HK-2 (cell line): ENCODE results near the gene POLN.
"Not testable (repeated sequence)": the region's sequence is repeated elsewhere in the genome, so short reads cannot be mapped to it uniquely, and the experiment has no call there.

ENCODE experiments used
- DNase-seq: peaks from one replicate; pipeline ENCODE4 v3.0.0-alpha.2; 2018; ENCODE audit not compliant: unreplicated experiment

POLN gene

DNA sequence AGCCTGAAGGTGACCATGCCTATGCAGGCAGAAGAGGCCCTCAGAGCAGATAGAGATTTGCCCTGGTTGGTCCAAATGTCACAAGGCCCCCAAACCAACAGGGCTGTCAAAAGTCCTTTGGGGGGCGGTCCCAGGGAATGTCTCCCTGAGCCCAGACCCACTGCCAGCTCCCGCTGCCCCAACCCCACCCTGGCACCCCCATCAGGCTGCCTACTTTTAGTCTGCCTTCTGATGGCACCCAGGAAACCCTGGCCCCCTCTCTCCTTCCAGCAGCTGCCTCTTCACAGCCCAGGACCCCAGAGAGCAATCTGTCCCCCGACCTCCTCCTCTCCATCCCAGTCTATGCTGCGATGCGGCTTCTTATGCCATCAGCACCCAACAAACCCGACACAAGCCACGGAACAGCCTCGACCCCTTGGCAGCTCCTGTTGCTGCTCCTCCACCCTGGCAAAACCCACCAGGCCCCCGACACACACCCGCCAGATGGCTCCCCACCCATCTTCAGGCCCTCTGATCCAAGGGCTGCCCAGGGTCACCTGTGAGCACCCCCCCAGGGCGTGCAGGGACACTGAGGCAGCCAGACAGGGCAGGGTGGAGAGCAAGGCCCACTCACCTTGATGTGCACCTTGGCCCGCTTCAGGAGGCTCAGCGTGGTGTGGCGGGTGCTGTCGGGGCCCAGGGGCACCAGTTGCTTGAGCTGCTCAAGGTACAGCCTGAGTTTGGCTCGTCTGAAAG is 10.0 kb upstream of the POLN start:
- no peak for DNase-seq

DNA sequence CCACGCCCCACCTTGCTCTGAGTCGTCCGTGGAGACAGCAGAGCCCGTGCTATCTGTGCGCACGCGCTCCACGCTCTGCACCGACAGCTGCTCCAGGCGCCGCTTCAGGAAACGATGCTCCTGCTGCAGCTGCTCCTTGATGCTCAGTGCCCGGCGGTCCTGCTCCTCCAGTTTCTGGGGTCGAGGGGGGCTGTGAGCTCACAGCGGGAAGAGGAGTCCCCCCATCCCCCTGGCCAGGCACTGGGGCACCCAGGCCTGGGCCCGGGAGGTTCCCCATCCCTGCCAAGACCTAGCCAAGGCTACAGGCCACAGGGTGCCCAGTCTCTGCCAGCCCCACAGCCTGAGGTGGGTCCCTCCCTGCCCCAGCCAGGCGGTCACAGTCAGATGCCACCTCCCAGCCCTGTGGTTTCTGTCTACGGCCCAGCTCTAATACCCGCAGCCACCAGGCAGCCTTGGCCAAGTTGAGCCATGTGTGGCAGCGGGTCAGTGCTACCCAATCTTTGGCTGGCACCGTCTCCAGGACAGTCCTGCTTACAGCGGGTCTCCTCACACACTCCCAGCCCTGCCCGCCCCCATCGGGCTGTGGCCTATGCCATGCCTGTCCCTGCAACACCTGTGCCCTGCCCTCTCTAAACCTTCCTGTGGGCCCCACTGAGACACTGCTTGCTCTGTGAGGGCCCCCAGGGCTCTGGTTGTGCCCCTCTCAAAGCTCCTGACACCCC is 9.3 kb upstream of the POLN start:
- no peak for DNase-seq

DNA sequence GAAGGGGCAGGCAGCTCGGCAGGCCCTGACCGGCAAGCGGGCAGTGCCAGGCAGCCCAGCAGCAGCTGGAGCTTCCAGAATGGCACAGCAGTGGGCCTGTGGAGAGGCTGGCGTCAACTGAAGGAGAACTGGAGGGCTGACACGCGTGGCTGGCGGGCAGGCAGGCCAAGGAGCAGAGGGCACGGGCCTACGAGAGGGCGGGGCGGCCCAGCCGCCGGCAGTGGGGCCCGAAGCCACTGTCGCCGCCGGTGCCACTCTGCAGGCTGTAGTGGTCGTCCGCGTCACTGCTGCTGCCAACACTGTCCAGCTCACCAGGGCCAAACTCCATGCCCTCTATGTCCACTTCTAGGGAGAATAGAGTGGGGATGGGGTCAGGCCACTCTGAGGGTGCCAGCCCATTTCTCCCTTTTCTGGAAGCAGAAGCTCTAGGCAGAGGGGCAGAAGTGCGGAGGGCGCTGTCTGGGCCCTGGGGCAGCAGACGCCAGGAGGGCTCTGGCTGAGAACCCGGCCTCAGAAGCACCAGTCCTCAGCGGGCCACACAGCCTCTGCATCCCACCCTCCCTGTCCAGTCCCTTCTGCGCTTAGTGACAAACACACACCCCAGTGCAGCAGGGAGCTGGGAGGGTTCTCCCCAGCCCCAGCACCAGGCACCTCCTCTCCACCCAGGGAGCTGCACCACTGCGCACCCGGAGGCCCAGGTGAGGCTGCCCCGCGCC is 8.6 kb upstream of the POLN start:
- peak; percentile 0 for DNase-seq

DNA sequence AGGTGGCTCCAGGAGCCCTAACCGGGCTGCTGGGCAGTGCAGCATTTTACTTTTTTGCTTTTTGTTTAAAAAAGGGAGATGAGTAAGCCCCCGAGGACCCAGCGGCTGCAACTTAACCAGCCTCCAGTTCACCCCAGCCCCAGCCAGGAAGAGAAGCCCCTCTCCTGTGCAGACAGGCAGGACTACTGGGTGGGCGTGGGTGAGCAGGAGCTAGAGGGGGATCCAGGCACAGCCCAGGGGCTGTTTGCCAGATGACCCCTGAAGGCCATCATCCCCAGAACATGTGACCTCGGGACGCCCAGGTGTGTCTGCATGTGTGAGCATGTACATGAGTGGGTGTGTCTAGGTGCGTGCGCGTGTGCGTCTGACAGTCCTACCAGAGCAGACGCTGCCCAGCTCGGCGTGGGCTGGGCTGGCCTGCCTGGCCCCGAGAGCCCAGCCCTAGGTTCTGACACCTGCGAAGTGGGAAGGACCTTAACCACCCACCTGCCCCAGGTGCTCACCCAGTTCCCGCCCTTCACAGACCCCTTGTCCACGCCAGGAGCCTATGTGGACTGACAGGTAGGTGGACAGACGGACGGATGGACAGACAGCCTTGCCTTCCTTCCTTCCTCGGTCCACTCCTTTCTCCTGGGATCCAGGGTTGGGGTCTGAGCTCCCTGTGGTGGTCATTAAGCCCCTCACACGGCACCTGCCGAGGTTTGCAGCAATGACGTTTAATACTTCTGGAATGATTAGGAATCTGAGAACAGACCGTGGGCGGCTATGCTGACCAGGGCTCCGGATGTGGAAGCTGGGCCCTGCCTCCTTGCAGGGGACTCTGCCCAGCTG is 7.8 kb upstream of the POLN start:
- DNase-seq, result peak; percentile 3

DNA sequence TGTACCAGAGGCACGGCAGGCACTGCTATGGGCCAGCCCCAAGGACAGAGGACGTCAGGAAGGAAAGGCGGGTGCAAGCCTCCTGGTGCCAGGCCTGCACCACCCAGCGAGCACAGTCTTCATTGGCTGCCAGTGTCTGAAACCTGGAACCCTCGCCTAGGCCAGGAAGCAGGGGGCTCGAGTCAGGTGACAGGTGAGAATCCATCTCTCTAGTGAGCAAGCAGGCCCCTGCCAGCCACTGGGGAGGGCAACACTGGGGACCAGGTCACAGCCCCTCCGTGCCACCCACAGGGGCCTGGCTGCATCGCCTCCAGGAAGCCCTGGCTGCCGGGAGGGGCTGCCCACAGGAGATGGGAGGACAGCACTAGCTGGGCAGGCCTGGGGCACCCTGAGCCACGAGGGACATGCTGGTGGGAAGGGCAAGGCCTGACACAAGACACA is 6.9 kb upstream of the POLN start:
- DNase-seq, result no peak

DNA sequence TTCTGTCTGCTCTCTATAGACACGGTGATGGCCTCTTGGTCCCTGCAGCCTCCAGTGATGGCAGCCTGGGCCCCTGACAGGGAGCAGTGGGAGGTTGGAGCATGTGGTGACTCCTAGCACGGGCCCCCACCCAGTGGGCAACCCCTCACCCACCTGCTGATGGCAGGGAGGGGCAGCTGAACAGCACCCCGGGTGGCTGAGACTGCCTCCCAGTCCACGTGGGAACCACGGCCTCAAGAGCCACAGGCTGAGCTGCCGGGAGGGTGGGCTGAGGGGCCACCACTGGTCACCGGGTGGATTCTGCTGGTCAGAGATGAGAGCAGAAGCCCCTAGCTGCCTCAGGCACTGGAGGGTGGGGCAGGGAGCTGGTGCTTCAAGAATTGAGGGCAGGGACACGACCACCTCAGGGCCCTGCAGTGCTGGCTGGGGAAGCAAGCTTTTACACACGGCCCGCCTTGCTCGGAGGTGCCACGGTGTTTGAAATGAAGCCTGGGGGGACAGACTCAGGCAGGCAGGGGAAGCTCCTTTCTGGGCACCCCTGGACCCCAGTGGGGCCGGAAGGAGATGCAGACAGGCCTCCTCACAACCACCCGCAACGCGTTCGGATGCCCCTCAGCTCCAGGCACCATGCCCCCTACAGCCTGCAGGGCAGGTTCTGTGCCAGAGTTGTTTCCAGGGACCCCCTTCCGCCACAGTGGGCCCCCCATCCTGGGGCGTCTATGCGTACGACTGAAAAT is 6.3 kb upstream of the POLN start:
- no peak for DNase-seq

DNA sequence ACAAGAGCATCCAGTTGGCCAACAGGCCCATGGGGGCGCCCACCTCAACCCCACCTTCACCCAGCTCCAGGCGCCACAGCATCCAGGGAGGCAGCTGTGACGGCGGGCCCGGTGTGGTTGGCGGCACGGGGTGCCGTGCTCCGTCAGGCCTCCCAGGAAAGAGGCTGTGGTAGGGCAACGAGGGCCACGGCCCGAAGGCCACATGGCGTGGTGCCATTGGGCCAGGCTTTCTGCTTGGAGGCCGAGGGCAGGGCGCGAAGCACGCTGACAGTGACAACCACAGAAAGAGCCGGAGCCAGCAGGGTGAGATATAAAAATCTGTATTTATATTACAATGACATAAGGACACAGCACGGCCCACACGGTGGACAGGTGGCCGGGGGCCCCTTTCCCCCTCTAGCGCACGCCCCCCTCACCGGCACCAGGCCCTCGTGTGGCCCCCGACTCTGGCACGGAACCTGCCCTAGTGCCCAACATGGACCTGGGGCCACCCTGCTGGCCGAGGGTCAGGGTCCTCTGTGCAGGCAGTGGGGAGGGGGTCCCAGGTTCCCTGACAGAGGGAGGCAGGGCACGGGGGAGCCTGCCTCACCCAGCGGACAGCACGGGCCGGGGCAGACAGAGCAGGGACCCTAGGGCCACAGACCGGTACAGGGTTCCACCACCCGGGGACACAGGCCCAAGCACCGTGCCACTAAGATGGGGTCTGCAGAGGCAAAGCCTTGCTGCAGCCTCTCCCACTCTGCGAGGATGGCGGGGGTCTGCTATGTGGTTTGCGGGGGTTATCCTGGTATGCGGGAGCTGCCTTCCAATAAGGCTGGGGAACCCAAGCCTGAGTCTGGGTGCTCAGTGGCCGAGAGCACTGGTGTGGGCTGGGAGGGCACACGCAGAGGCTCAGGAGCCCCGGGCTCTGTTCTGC is 5.5 kb upstream of the POLN start:
- DNase-seq, result peak; percentile 2

DNA sequence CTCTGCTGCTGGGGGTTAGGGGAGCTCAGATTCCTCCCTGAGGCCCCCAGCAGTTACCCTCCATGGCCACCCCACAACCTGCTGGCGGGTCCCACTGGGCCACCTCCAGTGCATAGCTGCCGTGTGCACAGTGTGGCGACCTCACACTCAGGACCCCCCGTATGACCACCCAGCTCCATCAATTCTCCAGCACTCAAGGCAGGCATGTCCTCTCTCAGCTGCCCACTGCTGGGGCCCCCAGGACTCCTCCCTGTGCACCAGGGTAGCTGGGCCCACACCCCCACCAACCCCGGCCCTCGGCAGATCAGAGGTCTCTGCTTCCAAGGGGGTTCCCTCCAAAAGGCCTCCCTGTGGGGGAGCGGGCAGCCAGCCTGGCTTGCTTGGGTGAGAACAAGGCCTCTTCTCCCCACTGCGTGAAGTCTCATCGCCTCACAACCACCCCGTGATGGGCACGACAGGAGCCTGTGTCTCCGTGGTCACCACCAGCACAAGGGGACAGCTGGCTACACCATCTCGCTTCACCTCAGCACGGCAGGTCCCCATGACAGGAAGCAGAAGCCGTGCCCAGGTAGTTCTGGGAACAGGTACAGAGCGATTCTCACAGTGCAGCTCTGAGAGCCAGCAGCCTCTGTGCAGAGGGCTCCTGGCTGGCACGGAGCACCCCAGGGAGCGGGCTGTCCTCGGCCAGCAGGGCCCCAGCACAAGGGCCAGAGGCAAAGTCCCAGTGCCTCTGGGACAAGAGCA is 4.6 kb upstream of the POLN start:
- DNase-seq, result no peak

DNA sequence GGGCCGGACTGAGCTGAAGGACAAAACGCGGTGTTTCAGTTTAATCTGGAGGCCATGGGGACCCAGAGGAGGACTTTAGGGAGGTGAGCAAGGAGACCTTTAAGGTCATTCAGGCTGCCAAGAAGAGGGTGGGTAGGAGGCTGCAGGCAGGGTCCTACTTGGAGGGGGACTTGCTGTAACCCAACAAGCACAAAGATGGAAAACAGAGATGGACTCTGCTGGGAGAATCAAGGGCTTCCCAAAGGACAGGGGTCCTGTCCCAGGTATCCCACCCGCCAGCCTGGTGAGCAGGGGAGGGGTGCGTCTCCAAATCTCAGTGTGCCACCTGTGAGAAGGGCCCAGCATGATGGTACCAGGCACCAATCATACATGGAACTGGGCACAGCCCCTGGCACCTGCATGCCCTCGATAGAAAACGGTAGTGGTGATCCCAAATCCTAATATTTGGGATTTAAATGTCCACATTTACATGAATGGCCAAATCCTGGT is 3.9 kb upstream of the POLN start:
- no peak for DNase-seq

DNA sequence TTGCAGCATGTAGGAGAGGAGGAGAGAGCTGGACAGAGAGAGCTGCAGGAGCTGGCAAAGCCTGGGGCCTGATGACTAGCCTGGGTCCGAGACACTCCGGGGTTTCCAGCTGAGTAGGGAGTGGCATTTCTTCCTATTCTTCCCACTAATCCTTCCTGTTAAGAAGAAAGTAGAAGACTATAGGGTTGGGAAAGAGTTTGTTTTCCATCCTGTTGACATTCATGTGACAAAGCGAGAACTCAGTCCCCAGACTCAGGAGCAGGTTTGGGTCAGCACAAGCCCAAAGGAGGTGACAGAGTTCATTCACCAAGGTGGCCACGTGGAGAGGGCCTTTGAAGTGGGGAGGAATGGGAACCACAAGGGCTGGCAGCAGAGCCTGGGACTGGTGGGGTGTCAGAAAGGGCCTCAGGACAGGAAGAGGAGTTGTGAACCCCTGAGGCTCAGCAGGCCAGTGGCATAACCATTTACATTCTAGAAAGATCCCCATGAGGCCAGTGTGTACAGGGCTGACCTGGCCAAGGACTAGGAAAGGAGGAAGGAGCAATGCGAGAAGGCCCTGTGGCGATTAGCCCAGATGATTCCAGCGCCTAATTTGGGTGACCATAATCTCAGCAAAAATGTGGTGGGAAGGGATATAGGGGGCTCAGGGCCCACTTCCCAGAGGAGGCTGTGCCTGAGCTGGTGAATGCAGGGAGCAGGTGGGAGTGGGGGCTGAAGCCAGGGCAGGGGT is 3.3 kb upstream of the POLN start:
- DNase-seq, result no peak

DNA sequence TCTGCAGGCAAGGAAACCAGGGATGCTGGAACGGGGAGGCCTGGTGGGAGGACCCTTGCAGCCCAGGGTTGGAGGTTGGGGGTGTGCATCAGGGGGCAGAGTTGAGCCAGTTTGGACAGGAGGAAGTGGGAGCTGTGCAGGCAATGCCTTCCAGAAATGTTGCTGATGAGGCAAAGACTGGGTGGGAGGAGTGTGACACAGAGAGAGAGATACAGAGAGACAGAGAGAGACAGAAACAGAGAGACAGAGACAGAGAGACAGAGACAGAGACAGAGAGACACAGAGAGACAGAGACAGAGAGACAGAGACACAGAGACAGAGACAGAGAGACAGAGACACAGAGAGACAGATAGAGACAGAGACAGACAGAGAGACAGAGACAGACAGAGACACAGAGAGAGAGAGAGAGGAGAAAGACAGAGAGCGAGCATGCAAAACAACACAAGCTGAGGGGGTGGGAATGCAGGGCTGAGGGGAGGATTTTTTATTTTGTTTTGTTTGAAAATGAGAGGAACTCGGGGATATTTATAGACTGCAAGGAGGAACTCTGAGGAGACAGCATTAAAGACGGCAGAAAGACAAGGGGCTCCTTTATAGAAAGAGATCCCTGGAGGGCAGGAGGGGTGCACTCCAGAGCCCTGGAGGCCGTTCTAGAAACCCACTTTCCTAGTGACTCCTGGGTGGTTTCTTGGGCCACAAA is 1.9 kb upstream of the POLN start:
- DNase-seq, result no peak

DNA sequence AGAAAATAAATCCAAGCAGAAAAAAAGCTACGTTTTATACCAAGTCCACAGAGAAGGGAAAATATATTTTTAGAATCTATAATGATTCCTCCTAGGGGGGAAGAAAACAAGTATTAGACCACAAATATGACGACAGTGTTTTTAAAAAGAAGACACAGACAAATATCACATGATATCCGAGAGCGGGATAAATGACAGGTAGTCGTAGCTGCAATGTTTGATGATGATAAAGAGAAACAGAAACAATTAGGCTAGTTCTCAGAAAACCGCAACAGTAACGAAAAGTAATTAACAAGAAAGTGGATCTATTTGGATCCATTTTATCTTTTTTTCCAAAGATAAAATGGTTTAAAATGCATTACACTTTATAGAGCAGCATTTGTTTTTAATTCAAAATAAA is 918 bp downstream of the POLN start:
- no peak for DNase-seq

DNA sequence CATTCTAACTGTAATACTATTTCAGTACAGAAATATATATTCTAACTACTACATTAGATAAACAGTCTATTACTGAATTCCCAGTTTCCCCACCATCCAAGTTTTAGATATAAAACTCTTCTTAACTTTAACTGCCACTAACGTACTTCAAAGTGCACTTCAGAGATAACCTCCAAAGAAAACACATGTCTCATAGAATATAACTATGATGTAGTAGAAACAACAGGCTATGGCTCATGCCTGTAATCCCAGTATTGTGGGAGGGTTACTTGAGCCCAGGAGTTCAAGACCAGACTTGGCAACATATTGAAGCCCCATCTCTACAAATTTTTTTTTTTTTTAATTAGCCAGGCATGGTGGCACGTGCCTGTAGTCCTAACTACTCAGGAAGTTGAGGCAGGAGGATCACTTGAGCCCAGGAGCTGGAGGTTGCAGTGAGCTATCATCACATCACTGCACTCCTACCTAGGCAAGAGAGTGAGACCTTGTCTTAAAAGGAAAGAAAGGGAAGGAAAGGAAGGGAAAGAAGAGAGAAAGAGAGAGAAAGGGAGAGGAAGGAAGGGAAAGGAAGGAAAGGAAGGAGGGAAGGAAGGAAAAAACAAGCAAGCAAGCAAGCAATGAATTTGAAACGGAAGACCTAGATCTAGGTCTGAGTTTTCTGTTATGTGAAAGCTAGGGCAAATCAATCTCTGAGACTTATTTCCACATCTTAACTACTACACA is 4.8 kb downstream of the POLN start:
- DNase-seq, result no peak

DNA sequence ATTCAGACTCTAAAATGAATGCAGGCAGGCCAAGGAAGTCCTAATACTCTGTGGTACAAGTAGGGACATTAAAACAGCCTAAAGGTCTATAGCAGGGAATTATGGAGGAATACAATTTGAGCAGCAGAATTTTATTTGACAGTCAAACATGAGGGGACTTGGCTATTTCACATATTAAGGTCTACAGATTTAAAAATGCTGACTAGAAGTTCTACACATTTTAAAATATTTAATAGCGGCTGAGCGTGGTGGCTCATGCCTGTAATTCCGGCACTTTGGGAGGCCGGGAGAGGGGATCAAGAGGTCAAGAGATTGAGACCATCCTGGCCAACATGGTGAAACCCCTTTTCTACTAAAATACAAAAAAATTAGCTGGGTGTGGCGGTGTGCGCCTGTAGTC is 10.8 kb downstream of the POLN start:
- no peak for DNase-seq

DNA sequence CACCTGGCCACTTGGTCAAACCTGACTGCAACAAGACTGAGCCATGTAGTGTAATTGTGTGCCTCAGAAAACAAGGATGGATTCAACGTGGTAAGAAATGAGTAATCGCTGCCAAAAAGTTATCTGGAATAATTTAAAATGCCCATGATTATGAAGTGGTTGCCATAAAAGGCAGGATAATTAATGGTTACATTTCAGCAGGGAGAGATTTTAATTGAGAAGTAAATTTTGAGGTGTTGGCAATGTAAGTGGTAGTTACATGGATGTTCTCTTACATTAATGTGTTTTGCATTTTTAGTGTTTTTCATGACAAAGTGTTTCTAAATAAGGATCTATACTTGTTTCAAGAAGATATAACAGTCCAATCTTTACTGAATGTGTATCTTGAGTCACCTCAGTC is 15.7 kb downstream of the POLN start:
- DNase-seq, result no peak

DNA sequence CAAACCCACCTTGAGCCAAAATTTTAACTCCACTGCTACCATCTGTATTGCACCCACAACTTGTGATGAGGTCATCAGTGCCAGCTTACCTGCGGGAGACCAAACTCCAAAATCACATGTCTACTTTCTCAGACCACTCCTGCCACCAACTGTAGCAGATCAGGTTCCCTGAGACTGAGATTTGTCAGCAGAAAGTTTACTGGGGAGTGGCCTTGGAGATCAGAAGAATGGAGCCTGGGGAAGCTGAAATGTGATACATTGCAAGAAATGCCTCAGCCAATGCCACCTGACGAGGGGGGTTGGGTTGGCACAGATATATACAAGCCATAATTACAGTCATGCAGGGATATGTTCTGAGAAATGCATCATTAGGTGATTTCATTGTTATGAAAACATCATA is 19.1 kb downstream of the POLN start:
- DNase-seq, result no peak

DNA sequence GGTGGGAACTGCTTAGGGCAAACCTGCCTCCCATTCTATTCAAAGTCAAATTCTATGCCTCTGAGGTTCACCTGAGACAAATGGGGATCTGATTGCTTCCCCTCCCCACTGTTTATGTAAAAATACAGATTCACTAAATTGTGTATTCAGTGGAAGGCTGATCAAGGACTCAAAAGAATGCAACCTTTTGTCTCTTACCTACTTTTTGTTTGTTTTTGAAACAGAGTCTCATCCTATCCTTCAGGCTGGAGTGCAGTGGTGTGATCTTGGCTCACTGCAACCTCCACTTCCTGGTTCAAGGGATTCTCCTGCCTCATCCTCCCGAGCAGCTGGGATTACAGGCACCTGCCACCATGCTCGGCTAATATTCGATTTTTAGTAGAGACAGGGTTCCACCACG is 20.5 kb downstream of the POLN start:
- DNase-seq, result not testable (repeated sequence)
